ES-I3 (cell line): ENCODE results near the gene NDUFA3.
"Not testable (repeated sequence)": the region's sequence is repeated elsewhere in the genome, so short reads cannot be mapped to it uniquely, and the experiment has no call there.

ENCODE experiments used
- H3K36me3 ChIP-seq: 2 replicates; pipeline ENCODE4 v1.6.1; 2013; ENCODE audit warnings: mild to moderate bottlenecking, low read length, control low read depth, moderate library complexity; ENCODE audit not compliant: insufficient read depth
- H3K4me1 ChIP-seq: 2 replicates; pipeline ENCODE4 v1.6.1; 2013; ENCODE audit warnings: mild to moderate bottlenecking, control low read depth, low read length; ENCODE audit not compliant: insufficient read depth
- H3K9ac ChIP-seq: 2 replicates; pipeline ENCODE4 v1.6.1; 2013; ENCODE audit warnings: low read depth, mild to moderate bottlenecking, low read length, moderate library complexity
- H3K9me3 ChIP-seq: 2 replicates; pipeline ENCODE4 v1.6.1; 2013; ENCODE audit warnings: mild to moderate bottlenecking, low read length, moderate library complexity; ENCODE audit not compliant: control insufficient read depth, insufficient read depth

The NDUFA3 gene

DNA sequence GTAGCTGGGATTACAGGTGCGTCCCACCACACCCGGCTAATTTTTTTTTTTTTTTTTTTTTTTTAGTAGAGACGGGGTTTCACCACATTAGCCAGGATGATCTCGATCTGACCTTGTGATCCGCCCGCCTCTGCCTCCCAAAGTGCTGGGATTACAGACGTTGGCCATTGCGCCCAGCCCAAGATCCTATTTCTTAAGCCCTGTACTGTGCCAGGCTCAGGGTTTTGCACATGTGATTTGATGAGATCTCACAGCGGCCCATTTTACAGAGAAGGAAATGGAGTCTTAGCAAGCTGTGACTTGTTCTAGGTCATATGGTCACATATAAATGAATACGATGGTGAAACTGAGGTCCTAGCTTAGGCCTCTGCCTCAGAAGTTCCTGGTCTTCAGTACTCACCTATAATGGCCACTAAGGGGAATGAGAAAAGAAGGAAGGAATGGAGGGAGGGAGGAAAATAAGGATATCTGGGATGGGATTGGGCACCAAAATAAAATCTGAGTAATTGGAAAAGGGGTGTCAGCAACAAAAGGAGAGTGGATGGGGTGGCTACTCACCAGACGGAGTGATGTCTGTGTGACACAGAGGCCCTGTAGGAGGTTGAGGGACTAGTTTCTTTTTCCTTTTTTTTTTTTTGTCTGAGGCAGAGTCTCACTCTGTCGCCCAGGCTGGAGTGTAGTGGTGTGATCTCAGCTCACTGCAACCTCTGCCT lies 3.3 kb upstream of the NDUFA3 start:
- Histone ChIP-seq H3K9me3 (peaks cover 2% of the 10 kb centered on the region; the same call in 1 of the 2 replicates), H3K9ac (no peak overlapping the region), H3K36me3 (0 out of 2 replicates have a peak, but pooled peaks cover 2% of the 10 kb centered on the region), H3K4me1 (peaks cover 4% of the 10 kb centered on the region)

DNA sequence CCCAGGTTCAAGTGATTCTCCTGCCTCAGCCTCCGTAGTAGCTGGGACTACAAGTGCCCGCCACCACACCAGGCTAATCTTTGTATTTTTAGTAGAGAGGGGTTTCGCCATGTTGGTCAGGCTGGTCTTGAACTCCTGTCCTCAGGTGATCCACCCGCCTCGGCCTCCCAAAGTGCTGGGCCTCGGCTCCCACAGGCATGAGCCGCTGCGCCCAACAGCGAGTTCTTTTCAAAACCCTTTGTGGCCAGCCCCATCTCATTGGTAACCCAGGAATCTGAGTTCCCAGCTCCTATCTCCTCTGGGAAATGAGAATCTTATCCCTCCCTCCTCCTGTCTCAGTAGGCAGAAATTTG lies 2.8 kb upstream of the NDUFA3 start:
- not testable (repeated sequence) for H3K36me3 ChIP-seq, H3K4me1 ChIP-seq, H3K9me3 ChIP-seq, H3K9ac ChIP-seq

DNA sequence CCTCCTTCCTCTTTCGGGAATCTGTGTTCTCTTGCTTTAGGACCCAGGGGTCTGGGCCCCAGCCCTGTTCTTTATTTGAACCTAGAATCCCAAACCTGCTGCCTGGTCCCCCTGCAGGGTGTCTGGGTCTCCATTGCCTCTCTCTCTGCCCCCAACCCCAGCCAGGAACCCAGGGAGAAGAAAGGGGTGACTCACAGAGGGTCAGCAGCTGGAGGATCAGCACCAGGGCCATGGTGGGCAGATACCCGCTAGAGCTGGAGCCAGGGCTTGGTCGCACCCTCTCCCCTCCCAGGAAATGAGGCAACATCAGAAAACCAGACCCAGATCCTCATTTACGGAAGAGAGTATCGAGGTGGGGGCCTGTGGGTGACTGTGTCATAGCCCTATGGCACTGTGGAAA lies 2.1 kb upstream of the NDUFA3 start, which contains the start of gene OSCAR:
TSS of gene OSCAR (minus strand) at position 243 of the 400 bp plus-strand sequence. CDS start at position 232, 11 bp downstream.
- Histone ChIP-seq H3K36me3 (peaks cover 5% of the 10 kb centered on the region; the same call in 1 of the 2 replicates), H3K4me1 (peaks cover 4% of the 10 kb centered on the region), H3K9me3 (no peaks in the 10 kb centered on the region), H3K9ac (no peak within 1 kb of the TSS)

DNA sequence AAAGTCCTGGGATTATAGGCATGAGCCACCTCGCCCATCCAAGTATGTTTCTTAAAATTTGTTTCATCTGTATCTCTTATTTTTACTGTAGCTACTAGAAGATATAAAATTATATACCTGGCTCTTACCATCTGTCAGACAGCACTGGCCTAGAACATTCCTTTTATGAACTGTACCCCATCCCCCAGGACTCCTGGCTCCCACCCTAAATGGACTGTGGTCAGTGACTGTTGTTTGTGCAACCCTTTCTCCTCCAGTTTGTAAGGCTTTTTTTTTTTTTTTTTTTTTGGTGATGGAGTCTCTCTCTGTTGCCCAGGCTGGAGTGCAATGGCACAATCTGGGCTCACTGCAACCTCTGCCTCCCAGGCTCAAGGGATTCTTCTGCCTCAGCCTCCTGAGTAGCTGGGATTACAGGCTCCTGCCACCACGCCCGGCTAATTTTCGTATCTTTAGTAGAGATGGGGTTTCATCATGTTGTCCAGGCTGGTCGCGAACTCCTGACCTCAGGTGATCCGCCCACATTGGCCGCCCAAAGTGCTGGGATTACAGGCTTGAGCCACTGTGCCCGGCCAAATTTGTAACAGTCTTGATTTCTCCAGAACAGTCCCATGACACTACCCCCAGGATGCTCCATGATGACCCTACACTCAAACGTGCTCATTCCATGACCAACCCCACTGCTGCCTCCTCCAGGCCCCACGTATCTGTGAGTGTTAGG lies 2.5 kb downstream of the NDUFA3 start:
- no peak overlapping the region for H3K9ac ChIP-seq

DNA sequence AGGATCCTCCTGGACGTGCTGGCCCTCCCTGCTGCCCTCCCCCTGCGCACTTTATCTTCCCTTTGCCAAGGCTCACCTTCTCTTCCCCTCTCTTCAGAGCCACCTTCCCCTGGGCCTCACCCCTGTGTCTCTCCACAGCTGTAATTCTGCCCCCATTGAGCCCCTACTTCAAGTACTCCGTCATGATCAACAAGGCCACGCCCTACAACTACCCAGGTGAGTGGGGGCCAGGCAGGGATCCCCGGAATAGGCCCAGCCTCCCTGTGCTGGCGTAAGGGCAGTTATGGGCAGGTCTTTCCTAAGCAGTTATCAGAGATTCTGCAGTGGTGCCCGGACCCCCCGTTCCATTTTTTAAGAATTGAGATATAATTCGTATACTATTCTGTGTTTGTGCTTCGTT lies 3.1 kb downstream of the NDUFA3 start:
- H3K9ac ChIP-seq, result no peak overlapping the region
- H3K36me3 ChIP-seq, result peaks cover 24% of the 10 kb centered on the region; the same call in 1 of the 2 replicates
- no peaks in the 10 kb centered on the region for H3K4me1 ChIP-seq
- H3K9me3 ChIP-seq, result no peaks in the 10 kb centered on the region

More for the DNA sequence above, 2.5 kb downstream of the NDUFA3 start:
- Histone ChIP-seq H3K9me3 (no peaks in the 10 kb centered on the region), H3K4me1 (peaks cover 2% of the 10 kb centered on the region), H3K36me3 (peaks cover 22% of the 10 kb centered on the region; the same call in 1 of the 2 replicates)

DNA sequence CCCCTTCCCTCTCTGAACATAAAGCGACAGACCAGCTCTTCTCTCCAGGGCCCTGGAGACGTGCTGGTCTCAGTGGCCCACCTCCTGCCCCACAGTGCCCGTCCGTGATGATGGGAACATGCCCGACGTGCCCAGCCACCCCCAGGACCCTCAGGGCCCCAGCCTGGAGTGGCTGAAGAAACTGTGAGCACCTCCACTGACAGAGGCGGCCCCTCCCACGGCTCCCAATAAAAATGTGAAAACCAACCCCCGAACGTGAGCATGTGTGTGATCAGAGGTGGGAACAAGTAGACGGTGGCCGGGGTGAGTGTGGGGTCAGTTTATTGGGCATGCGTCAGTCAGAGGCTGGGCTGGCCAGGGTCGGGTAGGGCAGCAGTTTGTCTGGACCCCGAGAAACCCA lies 4.1 kb downstream of the NDUFA3 start:
- Histone ChIP-seq H3K9me3 (no peaks in the 10 kb centered on the region), H3K9ac (no peak overlapping the region), H3K36me3 (peaks cover 27% of the 10 kb centered on the region; the same call in 1 of the 2 replicates), H3K4me1 (no peaks in the 10 kb centered on the region)

DNA sequence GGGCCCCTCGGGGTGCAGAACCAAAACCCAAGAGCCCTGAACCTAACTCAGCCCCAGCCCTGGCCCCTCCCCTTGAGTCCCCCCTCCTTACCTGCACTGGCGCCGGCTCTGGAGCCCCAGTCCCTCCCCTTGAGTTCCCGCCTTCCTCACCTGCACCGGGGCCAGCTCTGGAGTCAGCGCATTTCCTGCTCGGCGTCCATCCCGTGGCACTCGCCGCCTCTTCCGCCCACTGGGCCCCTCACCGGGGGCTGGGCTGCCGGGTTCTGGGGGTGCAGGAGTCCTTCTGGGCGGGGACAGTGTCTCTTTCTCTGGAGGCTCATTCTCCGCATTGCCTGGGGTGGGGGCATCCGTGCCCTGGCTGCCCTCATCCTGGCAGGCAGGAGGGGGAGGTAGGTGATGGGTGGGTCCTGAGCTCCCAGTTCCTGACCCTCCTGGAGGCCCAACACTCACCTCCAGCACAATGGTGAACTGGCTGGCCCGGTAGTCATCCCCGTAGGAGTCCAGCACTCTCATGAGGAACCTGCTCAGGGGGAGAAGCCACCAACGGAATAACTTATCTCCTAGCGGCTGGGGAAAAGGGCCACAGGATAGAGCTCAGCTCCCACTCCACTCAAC lies 5.3 kb downstream of the NDUFA3 start:
- peaks cover 27% of the 10 kb centered on the region; the same call in 1 of the 2 replicates for H3K36me3 ChIP-seq
- H3K9me3 ChIP-seq, result no peaks in the 10 kb centered on the region
- H3K4me1 ChIP-seq, result no peaks in the 10 kb centered on the region
- no peak overlapping the region for H3K9ac ChIP-seq

DNA sequence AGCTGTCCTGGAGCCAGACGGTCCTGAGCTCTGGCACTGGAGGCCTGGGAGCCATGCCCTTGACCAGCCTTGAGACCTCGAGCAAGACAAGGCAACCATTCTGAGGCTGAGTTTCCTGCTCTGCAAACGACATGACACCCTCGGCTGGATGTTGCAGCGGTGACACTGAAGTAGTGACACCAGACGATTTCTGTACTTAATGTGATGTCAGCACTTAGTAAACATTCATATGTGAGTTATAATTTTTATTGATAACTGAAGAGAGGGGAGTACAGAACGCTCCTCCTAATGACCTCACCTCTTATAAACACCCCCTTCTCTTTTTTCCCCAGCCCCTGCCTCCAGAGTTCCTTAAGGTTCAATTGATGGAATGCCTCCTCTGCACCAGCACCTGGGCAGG lies 5.8 kb downstream of the NDUFA3 start:
- H3K4me1 ChIP-seq, result no peaks in the 10 kb centered on the region
- no peak overlapping the region for H3K9ac ChIP-seq
- H3K9me3 ChIP-seq, result no peaks in the 10 kb centered on the region
- H3K36me3 ChIP-seq, result peaks cover 27% of the 10 kb centered on the region; the same call in 1 of the 2 replicates

DNA sequence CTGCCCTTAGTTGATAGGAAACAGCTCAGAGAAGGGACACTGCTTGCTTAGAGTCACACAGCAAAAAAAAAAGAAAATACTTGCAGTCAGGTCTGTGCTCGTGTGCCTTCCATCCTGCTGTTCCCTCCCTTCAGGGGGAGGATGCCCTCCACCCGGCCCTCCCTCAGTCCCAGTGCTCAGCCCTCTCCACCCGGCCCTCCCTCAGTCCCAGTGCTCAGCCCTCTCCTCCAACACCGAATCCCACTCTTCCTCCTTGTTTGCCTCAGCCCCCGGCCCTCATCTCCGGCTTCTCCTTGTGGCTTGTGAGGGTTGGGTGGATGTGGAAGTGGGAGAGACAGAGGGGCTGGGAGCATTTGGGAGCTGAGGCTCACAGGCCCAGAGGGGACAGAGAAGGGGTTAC lies 7.0 kb downstream of the NDUFA3 start:
- Histone ChIP-seq H3K36me3 (peaks cover 24% of the 10 kb centered on the region; the same call in 1 of the 2 replicates), H3K4me1 (no peaks in the 10 kb centered on the region), H3K9me3 (no peaks in the 10 kb centered on the region), H3K9ac (no peak overlapping the region)

DNA sequence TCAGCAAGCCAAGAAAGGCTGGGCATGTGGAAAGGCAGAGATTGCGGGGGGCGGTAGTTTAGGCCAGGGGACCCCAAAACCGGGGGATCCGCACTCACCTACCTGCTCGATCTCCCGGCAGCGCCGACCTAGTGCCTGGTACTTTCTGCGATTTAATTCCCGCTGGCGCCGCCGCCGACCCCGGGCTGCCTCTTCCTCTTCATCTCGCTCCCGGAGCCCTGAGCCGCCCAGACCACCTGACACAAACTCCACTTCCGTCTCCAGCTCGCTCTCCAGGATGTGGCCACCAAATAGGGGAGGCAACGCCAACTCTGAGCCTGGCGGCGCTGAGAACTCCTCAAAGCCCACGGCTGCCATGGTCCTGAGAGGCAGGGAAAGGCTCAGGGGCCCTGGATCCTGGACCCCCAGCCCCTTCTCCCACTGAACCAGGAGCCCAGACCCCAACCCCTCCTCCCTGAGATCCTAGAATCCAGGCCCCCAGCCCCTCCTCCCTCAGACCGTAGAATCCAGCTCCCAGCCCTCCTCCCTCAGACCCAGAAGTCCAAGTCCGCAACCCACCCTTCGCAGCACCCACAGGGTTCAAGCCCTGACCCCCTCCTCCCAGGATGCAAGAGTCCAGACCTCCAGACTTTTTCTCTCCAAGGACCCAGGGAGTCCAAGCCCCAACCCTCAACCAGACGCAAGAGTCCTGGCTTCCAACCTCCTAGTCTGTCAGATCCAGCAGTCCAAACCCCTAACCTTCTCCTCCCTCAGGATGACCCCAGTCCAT lies 11.9 kb downstream of the NDUFA3 start:
- H3K36me3 ChIP-seq, result peaks cover 9% of the 10 kb centered on the region; the same call in 1 of the 2 replicates
- H3K9me3 ChIP-seq, result no peaks in the 10 kb centered on the region
- peak overlapping the region; percentile 83 for H3K9ac ChIP-seq
- peaks cover 5% of the 10 kb centered on the region; the same call in 1 of the 2 replicates for H3K4me1 ChIP-seq

DNA sequence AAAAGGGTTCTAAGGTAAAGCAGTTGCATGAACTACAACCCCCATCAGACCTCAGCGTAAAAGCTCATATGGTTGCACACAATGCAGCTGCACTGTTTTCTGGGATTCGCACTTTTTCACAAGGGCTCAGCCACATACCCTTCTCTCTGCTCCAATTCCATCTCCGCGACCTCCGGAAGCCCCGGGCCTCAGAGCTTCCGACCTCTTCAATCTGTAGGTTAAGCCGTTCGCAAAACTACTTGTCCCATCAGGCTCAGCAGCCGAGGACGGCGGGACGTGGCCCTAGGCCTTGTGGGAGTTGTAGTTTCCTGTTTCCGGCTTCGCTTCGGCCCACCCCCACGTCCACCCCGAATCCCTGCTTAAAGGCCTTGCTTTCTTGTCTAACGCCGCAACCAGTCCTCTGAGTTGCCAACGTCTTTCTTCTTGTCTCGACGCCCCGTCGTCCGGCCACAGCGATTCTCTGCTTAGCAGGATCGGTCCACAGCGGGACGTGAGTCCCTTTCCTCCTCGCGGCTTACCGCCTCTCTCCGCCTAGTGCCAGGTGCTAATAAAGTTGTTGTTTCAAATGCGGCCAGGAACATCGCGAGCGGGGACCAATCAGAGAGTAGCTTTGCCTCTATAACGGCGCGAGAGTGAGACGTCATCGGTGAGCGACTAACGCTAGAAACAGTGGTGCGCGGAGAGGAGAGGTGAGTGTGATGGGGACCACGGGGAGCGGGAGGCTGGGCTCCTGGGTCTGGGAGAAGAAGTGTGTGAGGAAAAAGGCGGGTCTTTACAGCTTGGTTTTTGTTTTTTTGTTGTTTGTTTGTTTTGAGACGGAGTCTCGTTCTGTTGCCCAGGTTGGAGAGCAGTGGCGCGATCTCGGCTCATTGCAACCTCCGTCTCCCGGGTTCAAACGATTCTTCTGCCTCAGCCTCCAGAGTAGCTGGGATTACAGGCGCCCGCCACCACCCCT lies 12.7 kb downstream of the NDUFA3 start, which contains the start of the genes PRPF31 and TFPT:
TSS of gene PRPF31 (plus strand) at position 646 of the 955 bp plus-strand sequence. CDS start 2,525 bp downstream, outside the sequence.
TSS of gene TFPT (minus strand) at position 549 of the 955 bp plus-strand sequence. CDS start at position 161, 388 bp downstream.
- peak within 1 kb of the TSS; percentile 83 for H3K9ac ChIP-seq
- no peaks in the 10 kb centered on the region for H3K9me3 ChIP-seq
- peaks cover 5% of the 10 kb centered on the region; the same call in 1 of the 2 replicates for H3K4me1 ChIP-seq
- H3K36me3 ChIP-seq, result peaks cover 5% of the 10 kb centered on the region; the same call in 1 of the 2 replicates

DNA sequence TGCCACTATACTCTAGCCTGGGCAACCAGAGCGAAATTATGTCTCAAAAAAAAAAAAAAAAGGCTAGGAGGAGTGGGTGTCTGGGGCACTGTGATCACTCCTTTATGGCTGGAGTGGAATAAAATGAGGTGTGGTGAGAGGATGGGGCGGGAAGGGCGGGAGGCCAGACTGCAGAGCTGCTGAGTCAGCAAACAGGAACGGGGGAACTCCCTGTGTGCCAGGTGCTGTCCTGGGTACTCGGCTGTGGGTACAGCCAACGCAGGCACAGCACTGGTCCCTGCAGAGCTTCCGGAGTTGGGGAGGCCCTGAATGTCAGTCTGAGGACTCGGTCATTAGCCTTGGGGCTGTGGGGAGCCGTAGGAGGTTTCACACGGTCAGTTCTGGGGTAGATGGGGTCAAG lies 18.6 kb downstream of the NDUFA3 start:
- Histone ChIP-seq H3K36me3 (peaks cover 15% of the 10 kb centered on the region), H3K9me3 (no peaks in the 10 kb centered on the region), H3K9ac (no peak overlapping the region), H3K4me1 (peaks cover 5% of the 10 kb centered on the region; the same call in 1 of the 2 replicates)

DNA sequence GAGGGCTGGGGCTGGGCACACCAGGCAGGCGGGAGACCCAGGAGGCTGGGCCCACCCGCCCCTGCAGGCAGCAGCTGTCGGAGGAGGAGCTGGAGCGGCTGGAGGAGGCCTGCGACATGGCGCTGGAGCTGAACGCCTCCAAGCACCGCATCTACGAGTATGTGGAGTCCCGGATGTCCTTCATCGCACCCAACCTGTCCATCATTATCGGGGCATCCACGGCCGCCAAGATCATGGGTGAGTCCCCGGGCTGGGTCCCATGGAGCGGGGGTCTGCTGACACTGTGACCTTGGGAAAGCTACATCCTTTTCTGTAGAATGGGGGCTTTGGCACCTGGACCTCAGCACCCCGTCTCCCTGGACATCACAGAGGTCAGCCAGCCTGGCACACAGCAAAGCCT lies 21.0 kb downstream of the NDUFA3 start:
- no peak overlapping the region for H3K9ac ChIP-seq
- peaks cover 15% of the 10 kb centered on the region for H3K36me3 ChIP-seq
- H3K4me1 ChIP-seq, result no peaks in the 10 kb centered on the region
- H3K9me3 ChIP-seq, result no peaks in the 10 kb centered on the region
